Upper lobe of left lung (tissue), 4 donors: Measurements from ENCODE around the gene CLDN11.

Experiments
- EP300 ChIP-seq, 4 donors: sonication (generic); formaldehyde crosslinking; IDR thresholded peaks; one replicate each; pipeline ENCODE4 v1.5.1; 2017; ENCODE audit warnings: antibody characterized with exemption in 4 of 4, control low read depth in 2 of 4
- POLR2A ChIP-seq, 4 donors: fragments of 450-650 bp; IDR thresholded peaks; one replicate each; pipeline ENCODE4 v1.5.1; 2016 to 2017; ENCODE audit warnings: antibody characterized with exemption in 4 of 4, mild to moderate bottlenecking in 2 of 4
- POLR2AphosphoS5 ChIP-seq, 2 donors: sonication (generic); formaldehyde crosslinking; IDR thresholded peaks; one replicate each; pipeline ENCODE4 v1.5.1; 2017; ENCODE audit warnings: antibody characterized with exemption in 2 of 2
- TF ChIP-seq, protein P1 (sequence below), 6 experiments: fragments of 450-650 bp in 4 of 6; fragments of 200-600 bp in 2 of 6; sonication (generic) in 2 of 6; IDR thresholded peaks; one replicate each; pipeline ENCODE4 v1.5.1; 2016 to 2019; ENCODE audit warnings: antibody characterized with exemption in 6 of 6

DNA sequence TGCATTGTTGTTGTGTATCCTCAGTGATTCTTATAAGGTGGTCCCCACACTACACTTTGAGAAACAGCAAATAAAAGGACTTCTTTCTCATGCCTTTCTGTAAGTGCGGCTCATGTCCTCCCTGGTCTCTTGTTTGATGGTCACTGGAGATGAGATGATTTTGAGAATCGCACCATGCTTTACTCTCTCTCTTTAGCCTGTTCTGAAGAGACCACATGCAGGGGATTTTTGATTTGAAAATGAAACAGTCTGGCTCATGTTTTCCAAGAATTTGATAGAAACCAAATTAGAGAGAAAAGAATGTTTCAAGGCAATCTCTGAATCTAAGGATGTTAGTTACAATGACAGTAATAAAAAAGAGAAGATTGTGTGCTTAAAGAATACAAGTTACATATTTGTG, 18.0 kb downstream of the CLDN11 start:
- TF ChIP-seq, protein P1, sequence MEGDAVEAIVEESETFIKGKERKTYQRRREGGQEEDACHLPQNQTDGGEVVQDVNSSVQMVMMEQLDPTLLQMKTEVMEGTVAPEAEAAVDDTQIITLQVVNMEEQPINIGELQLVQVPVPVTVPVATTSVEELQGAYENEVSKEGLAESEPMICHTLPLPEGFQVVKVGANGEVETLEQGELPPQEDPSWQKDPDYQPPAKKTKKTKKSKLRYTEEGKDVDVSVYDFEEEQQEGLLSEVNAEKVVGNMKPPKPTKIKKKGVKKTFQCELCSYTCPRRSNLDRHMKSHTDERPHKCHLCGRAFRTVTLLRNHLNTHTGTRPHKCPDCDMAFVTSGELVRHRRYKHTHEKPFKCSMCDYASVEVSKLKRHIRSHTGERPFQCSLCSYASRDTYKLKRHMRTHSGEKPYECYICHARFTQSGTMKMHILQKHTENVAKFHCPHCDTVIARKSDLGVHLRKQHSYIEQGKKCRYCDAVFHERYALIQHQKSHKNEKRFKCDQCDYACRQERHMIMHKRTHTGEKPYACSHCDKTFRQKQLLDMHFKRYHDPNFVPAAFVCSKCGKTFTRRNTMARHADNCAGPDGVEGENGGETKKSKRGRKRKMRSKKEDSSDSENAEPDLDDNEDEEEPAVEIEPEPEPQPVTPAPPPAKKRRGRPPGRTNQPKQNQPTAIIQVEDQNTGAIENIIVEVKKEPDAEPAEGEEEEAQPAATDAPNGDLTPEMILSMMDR (IDR thresholded peaks at IDR 0.05), result no peak
- TF ChIP-seq POLR2A (IDR thresholded peaks at IDR 0.05), result no peak
- no peak for TF ChIP-seq POLR2AphosphoS5 (IDR thresholded peaks at IDR 0.05)
- no peak for TF ChIP-seq EP300 (IDR thresholded peaks at IDR 0.05)
